IMR-90 (cell line): ENCODE measurements around the gene TEX11. TPM values are rescaled to one million over a fixed set of nuclear protein-coding genes. Genes with fewer than 3 reads are reported as not detected.
"Not testable (repeated sequence)": the region's sequence is repeated elsewhere in the genome, so short reads cannot be mapped to it uniquely, and the experiment has no call there.

ENCODE experiments used
- ATAC-seq: fragments of 200-7000 bp; cut with Tn5 transposase; 2 replicates; pipeline ENCODE4 v1.9.1; 2020; ENCODE audit warnings: low read depth, mild to moderate bottlenecking, moderate library complexity
- BruUV-seq: library from RNA; stranded (reverse); fragments of 400-500 nt; replicated peaks from 2 replicates; lab custom pipeline; 2021; lab: Mats Ljungman, UMichigan
- CTCF ChIA-PET: fragments of 300-600 bp; formaldehyde crosslinking; extraction: SDS; loops from one replicate; lab custom pipeline; 2021; ENCODE audit warnings: antibody characterized with exemption; lab: Yijun Ruan, JAX
- POLR2A ChIA-PET: fragments of 300-600 bp; sonication (Branson Sonifier 250); formaldehyde crosslinking; loops from one replicate; lab custom pipeline; 2022; ENCODE audit warnings: antibody characterized with exemption; ENCODE audit not compliant: unreplicated experiment; lab: Charles Lee
- DNase-seq: peaks from one replicate; pipeline ENCODE4 v3.0.0; 2013
- H2AFZ ChIP-seq: replicated peaks from 2 replicates; pipeline ENCODE3; 2013; ENCODE audit warnings: low read length, mild to moderate bottlenecking; ENCODE audit not compliant: poor library complexity
- H2AK5ac ChIP-seq: 2 replicates; pipeline ENCODE4 v1.6.1; 2013; ENCODE audit warnings: low read depth, low read length, inconsistent platforms
- H2AK9ac ChIP-seq: replicated peaks from 2 replicates; pipeline ENCODE3; 2013; ENCODE audit warnings: mild to moderate bottlenecking, low read depth, low read length, moderate library complexity; ENCODE audit not compliant: poor library complexity
- H2BK120ac ChIP-seq: 2 replicates; pipeline ENCODE4 v1.6.1; 2013; ENCODE audit warnings: low read depth, low read length, inconsistent platforms
- H2BK15ac ChIP-seq: 3 replicates; pipeline ENCODE4 v1.6.1; 2013; ENCODE audit warnings: low read depth, low read length, inconsistent platforms
- H2BK20ac ChIP-seq: 2 replicates; pipeline ENCODE4 v1.6.1; 2013; ENCODE audit warnings: low read depth, mild to moderate bottlenecking, inconsistent platforms, low read length, moderate library complexity
- H2BK5ac ChIP-seq: 2 replicates; pipeline ENCODE4 v1.6.1; 2013; ENCODE audit warnings: mild to moderate bottlenecking, low read depth, low read length, inconsistent platforms; ENCODE audit not compliant: poor library complexity, severe bottlenecking
- H3K14ac ChIP-seq: replicated peaks from 2 replicates; pipeline ENCODE4 v1.6.1; 2013; ENCODE audit warnings: low read depth, low read length, inconsistent platforms
- H3K18ac ChIP-seq: 2 replicates; pipeline ENCODE4 v1.6.1; 2013; ENCODE audit warnings: low read depth, low read length, control low read depth
- H3K23ac ChIP-seq: 2 replicates; pipeline ENCODE4 v1.6.1; 2013; ENCODE audit warnings: low read depth, low read length, inconsistent platforms
- H3K27ac ChIP-seq: 2 replicates; pipeline ENCODE4 v1.5.1; 2013; ENCODE audit warnings: mild to moderate bottlenecking, control low read depth, low read length; ENCODE audit not compliant: insufficient read depth
- H3K27me3 ChIP-seq: 2 replicates; pipeline ENCODE4 v1.6.1; 2013; ENCODE audit warnings: low read length; ENCODE audit not compliant: control insufficient read depth, insufficient read depth
- H3K36me3 ChIP-seq: 2 replicates; pipeline ENCODE4 v1.6.1; 2013; ENCODE audit warnings: low read length, mixed read lengths; ENCODE audit not compliant: control insufficient read depth, insufficient read depth
- H3K4ac ChIP-seq: 2 replicates; pipeline ENCODE4 v1.6.1; 2013; ENCODE audit warnings: low read depth, low read length, inconsistent platforms
- H3K4me1 ChIP-seq: 2 replicates; pipeline ENCODE4 v1.6.1; 2013; ENCODE audit warnings: low read length, mixed read lengths; ENCODE audit not compliant: control insufficient read depth, insufficient read depth
- H3K4me2 ChIP-seq: 2 replicates; pipeline ENCODE4 v1.6.1; 2013; ENCODE audit warnings: low read depth, mild to moderate bottlenecking, control low read depth, low read length, moderate library complexity
- H3K4me3 ChIP-seq: 2 replicates; pipeline ENCODE4 v1.5.1; 2013; ENCODE audit warnings: low read depth, mild to moderate bottlenecking, control low read depth, low read length, moderate library complexity; ENCODE audit not compliant: insufficient read depth
- H3K56ac ChIP-seq: 2 replicates; pipeline ENCODE4 v1.6.1; 2013; ENCODE audit warnings: low read length, inconsistent platforms; ENCODE audit not compliant: insufficient read depth; ENCODE audit errors: extremely low read depth
- H3K79me1 ChIP-seq, 2 experiments: 2 replicates each; pipeline ENCODE4 v1.6.1; 2013; ENCODE audit warnings: low read length in 2 of 2, inconsistent platforms in 1 of 2, low read depth in 1 of 2
- H3K9ac ChIP-seq: 2 replicates; pipeline ENCODE4 v1.6.1; 2013; ENCODE audit warnings: low read depth, low read length, control low read depth
- H3K9me1 ChIP-seq: 2 replicates; pipeline ENCODE4 v1.6.1; 2013; ENCODE audit warnings: low read length, inconsistent platforms; ENCODE audit not compliant: insufficient read depth
- H3K9me3 ChIP-seq: 2 replicates; pipeline ENCODE4 v1.6.1; 2013; ENCODE audit warnings: low read length; ENCODE audit not compliant: control insufficient read depth, insufficient read depth
- H4K20me1 ChIP-seq: 2 replicates; pipeline ENCODE4 v1.6.1; 2013; ENCODE audit warnings: low read length, inconsistent platforms; ENCODE audit not compliant: insufficient read depth
- H4K5ac ChIP-seq: 2 replicates; pipeline ENCODE4 v1.6.1; 2013; ENCODE audit warnings: mild to moderate bottlenecking, low read depth, low read length, control low read depth
- H4K8ac ChIP-seq, 2 experiments: 2 replicates each; pipeline ENCODE4 v1.6.1; 2013; ENCODE audit warnings: low read depth in 2 of 2, low read length in 2 of 2, control low read depth in 1 of 2, inconsistent platforms in 1 of 2
- H4K91ac ChIP-seq: 2 replicates; pipeline ENCODE4 v1.6.1; 2013; ENCODE audit warnings: low read depth, low read length, inconsistent platforms; ENCODE audit not compliant: insufficient read depth
- WGBS, 2 experiments: methylation state at CpG; one replicate each; pipeline versions ENCODE4 v1.1.5 to v1.1.7; 2013; ENCODE audit warnings: missing lambda C conversion rate in 2 of 2; ENCODE audit not compliant: insufficient read length in 1 of 2; ENCODE audit errors: extremely low coverage in 2 of 2; 5-methylcytosine and 5-hydroxymethylcytosine counted together
- dilution Hi-C: fragments of 300-500 bp; cut with HindIII; formaldehyde crosslinking; loops from one replicate; pipeline ENCODE4 v1.14.3; 2018; ENCODE audit warnings: low sequenced_read_pairs; ENCODE audit not compliant: unreplicated experiment
- in situ Hi-C: fragments of 300-500 bp; cut with MboI; formaldehyde crosslinking; loops from 3 replicates; pipeline ENCODE4 v1.14.3; 2019; ENCODE audit warnings: low sequenced_read_pairs, inconsistent platforms, mixed read lengths
- intact Hi-C: fragments of 100-400 bp; cut with micrococcal nuclease; formaldehyde crosslinking; loops from 2 replicates; pipeline ENCODE4 v1.10.0; 2022
- polyA plus RNA-seq, 3 experiments: library from polyadenylated mRNA; depleted of rRNA; stranded (reverse); fragments of >200 nt; gene quantifications; 2 replicates each; pipeline ENCODE4 v1.2.3, GENCODE V29; 2012; ENCODE audit warnings: low replicate concordance in 1 of 3
- total RNA-seq: library from RNA; depleted of rRNA; stranded (reverse); fragments of >200 nt; gene quantifications from 2 replicates; pipeline ENCODE4 v1.2.3, GENCODE V29; 2012

The TEX11 gene
- total and polyA plus RNA-seq, 2 of the 4 experiments (the other 2 are of a cell fraction): not detected

GRCh38 chrX:70843620-70844019, 64.9 kb downstream of the TEX11 start:
- H3K27ac ChIP-seq, H2BK15ac ChIP-seq, H3K36me3 ChIP-seq, intact Hi-C loops, BruUV-seq, H4K20me1 ChIP-seq, H2BK5ac ChIP-seq, H3K23ac ChIP-seq, dilution Hi-C loops, H4K91ac ChIP-seq, H3K79me1 ChIP-seq, H2AK5ac ChIP-seq, in situ Hi-C loops, H3K4me2 ChIP-seq, H3K18ac ChIP-seq, H3K56ac ChIP-seq, H3K4ac ChIP-seq, CTCF ChIA-PET, H3K27me3 ChIP-seq, H2BK20ac ChIP-seq, H3K14ac ChIP-seq, H3K9me3 ChIP-seq, H2BK120ac ChIP-seq, H3K4me1 ChIP-seq, H3K4me3 ChIP-seq, DNase-seq, H4K5ac ChIP-seq, H2AFZ ChIP-seq, POLR2A ChIA-PET, ATAC-seq, H3K9me1 ChIP-seq, H2AK9ac ChIP-seq, H4K8ac ChIP-seq, H3K9ac ChIP-seq: not testable (repeated sequence)
- WGBS, 2 experiments: no CpG with 5 or more reads among the region's 1 CpG
